OCI-LY1 (cell line): ENCODE data around the gene OR8B4.

Experiments used
- H2AFZ ChIP-seq: fragments of 200-600 bp; sonication (generic), shearing (Covaris generic); 2 replicates; pipeline ENCODE4 v1.6.0; 2014; ENCODE audit warnings: antibody characterized with exemption, mild to moderate bottlenecking, low read length
- H3F3A ChIP-seq: fragments of 200-600 bp; sonication (generic), shearing (Covaris generic); 2 replicates; pipeline ENCODE4 v1.6.0; 2014; ENCODE audit warnings: mild to moderate bottlenecking, antibody characterized with exemption, low read length, moderate library complexity; ENCODE audit not compliant: insufficient read depth
- H3K27ac ChIP-seq: fragments of 200-600 bp; sonication (generic); 2 replicates; pipeline ENCODE4 v1.5.1; 2014; ENCODE audit warnings: low read length, mixed run types, mild to moderate bottlenecking, low read depth; ENCODE audit not compliant: poor library complexity, severe bottlenecking
- H3K27me3 ChIP-seq: fragments of 200-600 bp; sonication (generic); 2 replicates; pipeline ENCODE4 v1.6.0; 2014; ENCODE audit warnings: antibody characterized with exemption, mild to moderate bottlenecking, low read length, moderate library complexity; ENCODE audit not compliant: insufficient read depth
- H3K36me3 ChIP-seq: fragments of 200-600 bp; sonication (generic); 2 replicates; pipeline ENCODE4 v1.6.1; 2014; ENCODE audit warnings: mild to moderate bottlenecking, antibody characterized with exemption, low read length, moderate library complexity, mixed read lengths; ENCODE audit not compliant: insufficient read depth
- H3K4me1 ChIP-seq: fragments of 200-600 bp; sonication (generic); 2 replicates; pipeline ENCODE4 v1.5.1; 2014; ENCODE audit warnings: mild to moderate bottlenecking, low read length, moderate library complexity; ENCODE audit not compliant: insufficient read depth, severe bottlenecking
- H3K4me2 ChIP-seq: fragments of 200-600 bp; sonication (generic), shearing (Covaris generic); 2 replicates; pipeline ENCODE4 v1.6.1; 2014; ENCODE audit warnings: low read length
- H3K4me3 ChIP-seq: fragments of 200-600 bp; sonication (generic); 2 replicates; pipeline ENCODE4 v1.5.1; 2014; ENCODE audit warnings: low read length, low read depth, mild to moderate bottlenecking, mixed read lengths; ENCODE audit not compliant: poor library complexity, severe bottlenecking
- H3K79me2 ChIP-seq: fragments of 200-600 bp; shearing (Covaris generic); 2 replicates; pipeline ENCODE4 v1.6.1; 2016; ENCODE audit warnings: mixed run types, low read length, mixed read lengths; ENCODE audit not compliant: insufficient read depth
- H3K9ac ChIP-seq: fragments of 200-600 bp; sonication (generic), shearing (Covaris generic); 2 replicates; pipeline ENCODE4 v1.6.1; 2014; ENCODE audit warnings: mild to moderate bottlenecking, low read length, mixed read lengths
- H3K9me2 ChIP-seq: fragments of 200-600 bp; sonication (generic), shearing (Covaris generic); 2 replicates; pipeline ENCODE4 v1.6.1; 2014; ENCODE audit warnings: low read depth, mild to moderate bottlenecking, low read length, mixed read lengths
- H3K9me3 ChIP-seq: fragments of 200-600 bp; shearing (Covaris generic); 2 replicates; pipeline ENCODE4 v1.6.1; 2014; ENCODE audit warnings: low read length, mixed read lengths
- H4K20me1 ChIP-seq: fragments of 200-600 bp; sonication (generic), shearing (Covaris generic); 2 replicates; pipeline ENCODE4 v1.6.0; 2016; ENCODE audit warnings: mild to moderate bottlenecking, low read length; ENCODE audit not compliant: insufficient read depth
- EZH2 ChIP-seq: fragments of 200-600 bp; sonication (generic), shearing (Covaris generic); IDR thresholded peaks from 2 replicates; pipeline ENCODE4 v1.8.0; 2017; ENCODE audit warnings: borderline replicate concordance, mixed run types, mild to moderate bottlenecking, antibody characterized with exemption, low read length, moderate library complexity, mixed read lengths
- TF ChIP-seq, protein P1 (sequence below): fragments of 200-600 bp; sonication (generic), shearing (Covaris generic); IDR thresholded peaks from 2 replicates; pipeline ENCODE4 v1.5.1; 2017; ENCODE audit warnings: mild to moderate bottlenecking, antibody characterized with exemption, low read length, moderate library complexity, mixed read lengths

OR8B4 gene

DNA sequence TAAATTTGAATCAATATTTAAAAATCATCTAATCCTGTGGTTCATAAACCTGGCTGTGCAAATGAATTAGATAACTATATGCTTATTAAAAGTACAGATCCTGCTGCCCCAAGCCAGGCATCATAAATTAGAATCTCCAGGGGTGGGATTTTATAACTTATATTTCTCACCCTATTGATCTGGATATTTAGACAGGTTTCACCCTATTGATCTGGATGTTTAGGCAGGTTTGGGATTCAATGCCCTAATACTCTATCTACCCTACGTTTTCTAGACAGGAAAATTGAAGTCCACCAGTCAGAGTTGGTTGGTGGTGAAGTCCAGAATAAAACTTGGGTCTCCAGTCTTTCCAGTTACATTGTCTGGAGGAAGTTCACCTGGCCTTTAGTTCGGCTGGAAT is 18.2 kb upstream of the OR8B4 start:
- no peaks in the 10 kb centered on the region for H3K9me3 ChIP-seq
- no peaks in the 10 kb centered on the region for H4K20me1 ChIP-seq
- no peak overlapping the region for H3K27ac ChIP-seq
- no peak overlapping the region for H3K4me3 ChIP-seq
- H3K4me1 ChIP-seq = no peaks in the 10 kb centered on the region
- no peaks in the 10 kb centered on the region for H3K36me3 ChIP-seq
- no peaks in the 10 kb centered on the region for H3K79me2 ChIP-seq
- no peak overlapping the region for H3K9ac ChIP-seq
- H2AFZ ChIP-seq = no peak overlapping the region
- no peaks in the 10 kb centered on the region for H3K27me3 ChIP-seq
- H3F3A ChIP-seq = no peaks in the 10 kb centered on the region
- H3K4me2 ChIP-seq = no peak overlapping the region
- no peaks in the 10 kb centered on the region for H3K9me2 ChIP-seq
- TF ChIP-seq, protein P1, sequence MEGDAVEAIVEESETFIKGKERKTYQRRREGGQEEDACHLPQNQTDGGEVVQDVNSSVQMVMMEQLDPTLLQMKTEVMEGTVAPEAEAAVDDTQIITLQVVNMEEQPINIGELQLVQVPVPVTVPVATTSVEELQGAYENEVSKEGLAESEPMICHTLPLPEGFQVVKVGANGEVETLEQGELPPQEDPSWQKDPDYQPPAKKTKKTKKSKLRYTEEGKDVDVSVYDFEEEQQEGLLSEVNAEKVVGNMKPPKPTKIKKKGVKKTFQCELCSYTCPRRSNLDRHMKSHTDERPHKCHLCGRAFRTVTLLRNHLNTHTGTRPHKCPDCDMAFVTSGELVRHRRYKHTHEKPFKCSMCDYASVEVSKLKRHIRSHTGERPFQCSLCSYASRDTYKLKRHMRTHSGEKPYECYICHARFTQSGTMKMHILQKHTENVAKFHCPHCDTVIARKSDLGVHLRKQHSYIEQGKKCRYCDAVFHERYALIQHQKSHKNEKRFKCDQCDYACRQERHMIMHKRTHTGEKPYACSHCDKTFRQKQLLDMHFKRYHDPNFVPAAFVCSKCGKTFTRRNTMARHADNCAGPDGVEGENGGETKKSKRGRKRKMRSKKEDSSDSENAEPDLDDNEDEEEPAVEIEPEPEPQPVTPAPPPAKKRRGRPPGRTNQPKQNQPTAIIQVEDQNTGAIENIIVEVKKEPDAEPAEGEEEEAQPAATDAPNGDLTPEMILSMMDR = no peak
- no peak for TF ChIP-seq EZH2

DNA sequence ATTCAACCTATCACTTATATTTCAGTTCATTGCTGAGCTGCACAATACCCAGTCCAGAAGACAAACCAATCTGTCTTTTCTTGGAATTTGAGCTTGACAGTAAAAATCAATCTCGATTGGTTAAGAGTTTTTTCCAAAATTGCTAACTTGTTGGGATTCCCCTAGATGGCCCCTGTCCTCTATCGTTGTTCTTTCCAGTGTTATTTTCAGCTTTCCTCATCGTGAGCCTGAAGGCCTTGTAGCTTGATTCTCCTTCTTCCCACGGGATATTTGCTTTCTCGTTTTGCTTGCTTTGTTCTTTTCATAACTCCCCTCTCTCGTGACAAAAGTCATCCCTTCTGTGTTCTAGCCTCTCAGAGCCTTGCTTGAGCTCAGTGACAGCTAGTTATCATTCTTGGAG is 17.8 kb upstream of the OR8B4 start:
- Histone ChIP-seq H3K4me1 (no peaks in the 10 kb centered on the region), H3K4me2 (no peak overlapping the region), H3K9ac (no peak overlapping the region), H3K79me2 (no peaks in the 10 kb centered on the region), H3F3A (no peaks in the 10 kb centered on the region), H3K36me3 (no peaks in the 10 kb centered on the region), H2AFZ (no peak overlapping the region), H3K9me3 (no peaks in the 10 kb centered on the region), H3K9me2 (no peaks in the 10 kb centered on the region), H3K4me3 (no peak overlapping the region), H4K20me1 (no peaks in the 10 kb centered on the region), H3K27ac (no peak overlapping the region), H3K27me3 (no peaks in the 10 kb centered on the region)
- TF ChIP-seq, protein P1 = no peak
- TF ChIP-seq EZH2 = no peak

DNA sequence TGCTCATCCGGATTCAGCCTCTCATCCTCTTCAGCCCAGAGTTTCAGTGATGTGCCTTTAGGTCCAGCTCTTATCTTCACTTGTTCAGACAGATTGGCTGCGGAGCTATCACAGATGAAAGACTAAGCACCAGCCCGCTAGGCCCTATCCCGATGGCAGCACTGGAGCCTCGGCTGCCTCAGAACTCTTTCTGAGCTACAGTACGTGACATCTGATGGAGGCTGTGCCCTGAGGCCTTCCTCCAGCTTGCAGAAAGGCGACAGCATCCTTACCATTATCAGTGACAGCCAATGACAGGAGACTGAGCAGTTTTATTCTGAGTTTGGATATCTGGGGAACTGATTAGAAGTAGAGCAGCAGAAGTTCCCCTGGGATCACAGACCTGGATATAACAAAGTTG is 16.8 kb upstream of the OR8B4 start:
- no peaks in the 10 kb centered on the region for H3K36me3 ChIP-seq
- no peaks in the 10 kb centered on the region for H3K9me3 ChIP-seq
- H3K27me3 ChIP-seq = no peaks in the 10 kb centered on the region
- TF ChIP-seq EZH2 = no peak
- TF ChIP-seq, protein P1 = no peak
- no peaks in the 10 kb centered on the region for H3K4me1 ChIP-seq
- H3K79me2 ChIP-seq = no peaks in the 10 kb centered on the region
- H3F3A ChIP-seq = no peaks in the 10 kb centered on the region
- no peak overlapping the region for H3K4me3 ChIP-seq
- H3K9me2 ChIP-seq = no peaks in the 10 kb centered on the region
- H2AFZ ChIP-seq = no peak overlapping the region
- no peaks in the 10 kb centered on the region for H4K20me1 ChIP-seq
- no peak overlapping the region for H3K27ac ChIP-seq
- no peak overlapping the region for H3K4me2 ChIP-seq
- H3K9ac ChIP-seq = no peak overlapping the region
